T-helper 17 cell (primary cell): ENCODE results near the gene CMPK1. TPM values are rescaled to one million over a fixed set of nuclear protein-coding genes. Genes with fewer than 3 reads are reported as not detected.

Source experiments
- ATAC-seq: fragments of 150-1000 bp; cut with Tn5 transposase; 2 replicates; pipeline ENCODE4 v1.10.0; 2021; ENCODE audit warnings: mild to moderate bottlenecking, moderate library complexity
- DNase-seq, 3 donors: peaks; one replicate each; pipeline versions ENCODE4 v3.0.0 to v3.0.0-alpha.2; 2020 to 2021
- H3K9me3 ChIP-seq: one replicate; pipeline ENCODE4 v1.7.0; 2013; ENCODE audit warnings: low read length, mild to moderate bottlenecking; ENCODE audit not compliant: control insufficient read depth, poor library complexity, severe bottlenecking
- H3K27ac Mint-ChIP-seq: one replicate; pipeline ENCODE4 v1.8.0; 2022; ENCODE audit warnings: mild to moderate bottlenecking, moderate library complexity, mixed read lengths
- H3K27me3 Mint-ChIP-seq: one replicate; pipeline ENCODE4 v1.8.0; 2022; ENCODE audit warnings: mixed read lengths
- H3K36me3 Mint-ChIP-seq: one replicate; pipeline ENCODE4 v1.8.0; 2022; ENCODE audit warnings: low read depth, mixed read lengths
- H3K4me1 Mint-ChIP-seq: one replicate; pipeline ENCODE4 v1.8.0; 2022; ENCODE audit warnings: mild to moderate bottlenecking, mixed read lengths
- H3K4me3 Mint-ChIP-seq: one replicate; pipeline ENCODE4 v1.8.0; 2022; ENCODE audit warnings: mild to moderate bottlenecking, moderate library complexity, mixed read lengths
- total RNA-seq, 4 donors: library from RNA in 2 of 4; stranded (reverse) in 2 of 4; gene quantifications; one replicate each; pipeline ENCODE4 v1.2.3 and lab custom pipeline; 2022 to 2026

Gene CMPK1
- total RNA-seq, 2 donors from 2014 or later: 97.6 to 124 TPM

- Mint-ChIP-seq H3K27me3 (no peaks in the 10 kb centered on the region), H3K4me3 (no peak overlapping the region), H3K27ac (no peak overlapping the region), H3K4me1 (peaks cover 19% of the 10 kb centered on the region), H3K36me3 (peaks cover 8% of the 10 kb centered on the region)
- ATAC-seq: no peak
- no peak for DNase-seq
- no peaks in the 10 kb centered on the region for H3K9me3 ChIP-seq
These were observed 14.7 kb downstream of the CMPK1 start for GRCh38 chr1:47348246-47348645.

GRCh38 chr1:47351305-47351704, 17.7 kb downstream of the CMPK1 start:
- no peak overlapping the region for H3K4me3 Mint-ChIP-seq
- peaks cover 18% of the 10 kb centered on the region for H3K4me1 Mint-ChIP-seq
- no peak overlapping the region for H3K27ac Mint-ChIP-seq
- peaks cover 4% of the 10 kb centered on the region for H3K36me3 Mint-ChIP-seq
- DNase-seq (no peak), ATAC-seq (no peak)
- H3K9me3 ChIP-seq: no peaks in the 10 kb centered on the region
- H3K27me3 Mint-ChIP-seq: no peaks in the 10 kb centered on the region

GRCh38 chr1:47361380-47361779, 27.8 kb downstream of the CMPK1 start:
- Mint-ChIP-seq H3K36me3 (no peaks in the 10 kb centered on the region), H3K27me3 (no peaks in the 10 kb centered on the region)
- ATAC-seq: no peak

GRCh38 chr1:47362828-47363227, 29.2 kb downstream of the CMPK1 start:
- Mint-ChIP-seq H3K4me1 (peaks cover 8% of the 10 kb centered on the region), H3K36me3 (no peaks in the 10 kb centered on the region), H3K27me3 (no peaks in the 10 kb centered on the region), H3K27ac (no peak overlapping the region), H3K4me3 (no peak overlapping the region)
- DNase-seq (no peak), ATAC-seq (no peak)
- no peaks in the 10 kb centered on the region for H3K9me3 ChIP-seq

More at GRCh38 chr1:47361380-47361779, 27.8 kb downstream of the CMPK1 start:
- no peak overlapping the region for H3K27ac Mint-ChIP-seq
- H3K4me1 Mint-ChIP-seq: peaks cover 8% of the 10 kb centered on the region
- H3K4me3 Mint-ChIP-seq: no peak overlapping the region
- DNase-seq: no peak
- H3K9me3 ChIP-seq: no peaks in the 10 kb centered on the region

GRCh38 chr1:47367651-47368050, 34.1 kb downstream of the CMPK1 start:
- peaks cover 6% of the 10 kb centered on the region for H3K4me1 Mint-ChIP-seq
- no peaks in the 10 kb centered on the region for H3K27me3 Mint-ChIP-seq
- H3K9me3 ChIP-seq: no peaks in the 10 kb centered on the region
- peaks cover 7% of the 10 kb centered on the region for H3K36me3 Mint-ChIP-seq
- H3K27ac Mint-ChIP-seq: no peak overlapping the region
- H3K4me3 Mint-ChIP-seq: no peak overlapping the region
- DNase-seq (no peak), ATAC-seq (no peak)

GRCh38 chr1:47371016-47371517, 37.5 kb downstream of the CMPK1 start:
- H3K9me3 ChIP-seq: no peaks in the 10 kb centered on the region
- no peak overlapping the region for H3K27ac Mint-ChIP-seq
- DNase-seq (no peak), ATAC-seq (no peak)
- H3K4me1 Mint-ChIP-seq: no peaks in the 10 kb centered on the region
- H3K36me3 Mint-ChIP-seq: peaks cover 7% of the 10 kb centered on the region
- H3K27me3 Mint-ChIP-seq: no peaks in the 10 kb centered on the region
- H3K4me3 Mint-ChIP-seq: no peak overlapping the region

- Mint-ChIP-seq H3K4me3 (no peak overlapping the region), H3K27me3 (no peaks in the 10 kb centered on the region), H3K27ac (no peak overlapping the region), H3K4me1 (no peaks in the 10 kb centered on the region), H3K36me3 (peaks cover 11% of the 10 kb centered on the region)
- ATAC-seq: no peak
- no peak for DNase-seq
- no peaks in the 10 kb centered on the region for H3K9me3 ChIP-seq
These were observed 40.9 kb downstream of the CMPK1 start for GRCh38 chr1:47374501-47374900.

GRCh38 chr1:47378147-47378546, 44.6 kb downstream of the CMPK1 start:
- Mint-ChIP-seq H3K36me3 (peaks cover 8% of the 10 kb centered on the region), H3K27me3 (no peaks in the 10 kb centered on the region), H3K4me3 (no peak overlapping the region), H3K27ac (no peak overlapping the region), H3K4me1 (peaks cover 2% of the 10 kb centered on the region)
- DNase-seq (no peak), ATAC-seq (no peak)
- H3K9me3 ChIP-seq: no peaks in the 10 kb centered on the region

- Mint-ChIP-seq H3K36me3 (peaks cover 8% of the 10 kb centered on the region), H3K4me3 (no peak overlapping the region), H3K27ac (no peak overlapping the region), H3K27me3 (no peaks in the 10 kb centered on the region), H3K4me1 (peaks cover 2% of the 10 kb centered on the region)
- ATAC-seq (no peak), DNase-seq (no peak)
- no peaks in the 10 kb centered on the region for H3K9me3 ChIP-seq
These were observed 47.1 kb downstream of the CMPK1 start for GRCh38 chr1:47380699-47381098.

- no peaks in the 10 kb centered on the region for H3K9me3 ChIP-seq
- Mint-ChIP-seq H3K36me3 (peaks cover 8% of the 10 kb centered on the region), H3K4me1 (peaks cover 2% of the 10 kb centered on the region), H3K27ac (no peak overlapping the region), H3K27me3 (no peaks in the 10 kb centered on the region), H3K4me3 (no peak overlapping the region)
- no peak for DNase-seq
- ATAC-seq: no peak
These were observed 48.9 kb downstream of the CMPK1 start for GRCh38 chr1:47382399-47382983.

GRCh38 chr1:47384083-47384482, 50.5 kb downstream of the CMPK1 start:
- DNase-seq (no peak), ATAC-seq (no peak)
- peaks cover 6% of the 10 kb centered on the region for H3K36me3 Mint-ChIP-seq
- H3K27ac Mint-ChIP-seq: no peak overlapping the region
- H3K4me1 Mint-ChIP-seq: peaks cover 11% of the 10 kb centered on the region
- no peaks in the 10 kb centered on the region for H3K27me3 Mint-ChIP-seq
- no peak overlapping the region for H3K4me3 Mint-ChIP-seq
- H3K9me3 ChIP-seq: no peaks in the 10 kb centered on the region

GRCh38 chr1:47385020-47385419, 51.4 kb downstream of the CMPK1 start:
- DNase-seq: no peak
- H3K4me3 Mint-ChIP-seq: no peak overlapping the region
- H3K27ac Mint-ChIP-seq: no peak overlapping the region
- no peaks in the 10 kb centered on the region for H3K9me3 ChIP-seq
- H3K36me3 Mint-ChIP-seq: peaks cover 2% of the 10 kb centered on the region
- H3K4me1 Mint-ChIP-seq: peaks cover 12% of the 10 kb centered on the region
- H3K27me3 Mint-ChIP-seq: no peaks in the 10 kb centered on the region
- no peak for ATAC-seq

GRCh38 chr1:47386268-47386667, 52.7 kb downstream of the CMPK1 start:
- H3K9me3 ChIP-seq: no peaks in the 10 kb centered on the region
- H3K27ac Mint-ChIP-seq: peak overlapping the region; percentile 21
- no peak overlapping the region for H3K4me3 Mint-ChIP-seq
- H3K36me3 Mint-ChIP-seq: peaks cover 2% of the 10 kb centered on the region
- DNase-seq: no peak
- ATAC-seq: no peak
- H3K4me1 Mint-ChIP-seq: peaks cover 12% of the 10 kb centered on the region
- no peaks in the 10 kb centered on the region for H3K27me3 Mint-ChIP-seq
